Measurements from ENCODE around the gene SMIM41.

SMIM41 gene

DNA sequence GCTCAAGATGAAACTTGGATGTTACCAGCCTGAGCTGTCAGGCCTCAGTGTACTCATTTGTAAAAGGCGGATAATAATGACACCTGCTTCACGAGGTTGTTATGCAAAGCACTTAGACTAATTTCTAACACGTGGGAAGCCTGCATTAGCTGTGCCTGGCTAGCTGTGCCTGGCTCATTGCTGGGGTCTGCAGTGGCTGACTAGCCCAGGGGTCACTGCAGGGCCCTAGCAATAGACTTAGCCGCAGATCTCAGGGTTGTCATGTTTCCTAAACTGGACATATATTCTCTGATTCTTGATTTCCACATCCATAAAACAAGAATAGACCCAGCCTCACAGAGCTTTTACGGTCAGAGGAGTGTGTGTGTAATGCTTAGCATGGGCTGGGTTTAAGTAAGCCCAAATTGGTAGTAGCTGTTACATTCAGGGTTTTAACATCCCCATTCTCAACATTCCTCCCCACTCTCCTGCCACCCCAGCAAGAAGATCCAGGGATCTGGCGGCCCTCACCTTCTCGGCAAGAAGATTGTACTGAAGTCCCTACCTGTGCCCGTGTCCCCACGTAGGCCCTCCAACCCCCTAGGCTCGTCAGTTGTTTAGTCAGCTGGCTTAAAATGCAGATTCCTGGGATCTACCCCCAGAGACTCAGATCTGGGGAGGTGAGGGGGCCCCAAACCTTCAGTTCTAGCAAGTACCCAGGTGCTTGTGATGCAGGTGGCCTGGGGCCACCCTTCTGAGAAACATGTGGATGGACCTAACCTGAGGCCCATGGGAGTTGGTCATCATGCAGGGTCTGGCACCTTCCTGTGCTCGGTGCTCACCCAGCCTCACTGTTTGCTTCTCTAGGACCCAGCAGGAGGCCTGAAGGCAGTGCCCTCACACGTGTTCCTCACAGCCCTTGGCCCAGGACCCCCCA is 19.7 kb upstream of the SMIM41 start:
- peaks cover 9% of the 10 kb centered on the region for H3K4me1 ChIP-seq (ENCODE audit: control insufficient read depth, insufficient read depth, low read length, poor library complexity, severe bottlenecking)
- no peak overlapping the region for H3K27ac ChIP-seq (ENCODE audit: low read depth, low read length, severe bottlenecking)
- 89% methylated on average over 9 to 10 of the region's 12 CpGs for WGBS, 2 experiments (ENCODE audit: insufficient coverage in 2 of 2)
- no peaks in the 10 kb centered on the region for H3K9me3 ChIP-seq (ENCODE audit: control insufficient read depth, low read length)
- H3K36me3 ChIP-seq (ENCODE audit: control insufficient read depth, insufficient read depth, low read length), result peaks cover 44% of the 10 kb centered on the region
- no peak overlapping the region for H3K4me3 ChIP-seq (ENCODE audit: extremely low read depth, insufficient read depth, low read length, poor library complexity, severe bottlenecking)

GRCh38 chr12:52060498-52061177 is 18.9 kb upstream of the SMIM41 start:
- Histone ChIP-seq H3K9me3 (ENCODE audit: control insufficient read depth, low read length) (no peaks in the 10 kb centered on the region), H3K36me3 (ENCODE audit: control insufficient read depth, insufficient read depth, low read length) (peaks cover 36% of the 10 kb centered on the region), H3K4me3 (ENCODE audit: extremely low read depth, insufficient read depth, low read length, poor library complexity, severe bottlenecking) (no peak overlapping the region), H3K4me1 (ENCODE audit: control insufficient read depth, insufficient read depth, low read length, poor library complexity, severe bottlenecking) (peaks cover 9% of the 10 kb centered on the region), H3K27ac (ENCODE audit: low read depth, low read length, severe bottlenecking) (no peak overlapping the region)
- WGBS, 2 experiments (ENCODE audit: insufficient coverage in 2 of 2), result 89 to 97% methylated on average over 10 to 12 of the region's 14 CpGs

DNA sequence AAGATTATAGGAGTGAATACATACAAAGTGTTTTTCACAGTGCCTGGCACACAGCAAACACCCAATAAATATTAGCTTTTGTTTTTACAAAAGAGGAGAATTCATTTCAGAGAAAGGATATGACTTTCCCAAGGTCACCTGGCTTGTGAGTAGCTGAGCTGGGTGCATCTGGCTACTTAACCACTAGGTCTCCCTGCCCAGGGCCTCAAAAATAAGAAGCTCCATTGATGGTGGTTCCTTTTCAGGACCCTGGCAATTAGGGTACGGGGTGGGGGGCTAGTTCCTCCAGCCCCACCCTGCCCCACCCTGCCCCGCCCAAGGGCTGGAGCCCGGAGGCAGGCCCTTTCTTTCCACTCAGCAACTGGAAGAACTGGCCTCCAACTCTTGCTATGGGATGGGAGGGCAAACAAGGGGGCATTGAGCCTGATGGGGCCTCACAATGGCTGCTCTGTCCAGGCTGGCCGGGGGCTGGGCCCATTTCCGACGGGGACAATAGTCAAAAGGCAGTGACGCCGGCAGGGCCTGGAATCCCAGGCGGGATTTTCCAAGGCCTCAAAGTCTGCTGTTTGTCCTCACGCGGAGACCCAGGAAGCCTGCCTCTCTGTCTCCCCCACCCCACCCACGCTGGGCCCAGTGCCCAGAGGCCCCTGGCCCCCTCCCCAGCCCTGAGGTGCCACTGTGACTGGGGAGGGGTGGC is 17.9 kb upstream of the SMIM41 start:
- Histone ChIP-seq H3K4me3 (ENCODE audit: extremely low read depth, insufficient read depth, low read length, poor library complexity, severe bottlenecking) (no peak overlapping the region), H3K9me3 (ENCODE audit: control insufficient read depth, low read length) (no peaks in the 10 kb centered on the region), H3K27ac (ENCODE audit: low read depth, low read length, severe bottlenecking) (peak overlapping the region; percentile 79), H3K4me1 (ENCODE audit: control insufficient read depth, insufficient read depth, low read length, poor library complexity, severe bottlenecking) (peaks cover 9% of the 10 kb centered on the region), H3K36me3 (ENCODE audit: control insufficient read depth, insufficient read depth, low read length) (peaks cover 29% of the 10 kb centered on the region)
- WGBS, 2 experiments (ENCODE audit: insufficient coverage in 2 of 2), result 62 to 95% methylated on average over 3 to 6 of the region's 12 CpGs

GRCh38 chr12:52062167-52063081 is 17.1 kb upstream of the SMIM41 start:
- Histone ChIP-seq H3K36me3 (ENCODE audit: control insufficient read depth, insufficient read depth, low read length) (peaks cover 23% of the 10 kb centered on the region), H3K27ac (ENCODE audit: low read depth, low read length, severe bottlenecking) (peak overlapping the region; percentile 79), H3K4me3 (ENCODE audit: extremely low read depth, insufficient read depth, low read length, poor library complexity, severe bottlenecking) (no peak overlapping the region), H3K9me3 (ENCODE audit: control insufficient read depth, low read length) (no peaks in the 10 kb centered on the region), H3K4me1 (ENCODE audit: control insufficient read depth, insufficient read depth, low read length, poor library complexity, severe bottlenecking) (peaks cover 9% of the 10 kb centered on the region)
- WGBS, 2 experiments (ENCODE audit: insufficient coverage in 2 of 2), result 80 to 86% methylated on average over 4 to 5 of the region's 6 CpGs

DNA sequence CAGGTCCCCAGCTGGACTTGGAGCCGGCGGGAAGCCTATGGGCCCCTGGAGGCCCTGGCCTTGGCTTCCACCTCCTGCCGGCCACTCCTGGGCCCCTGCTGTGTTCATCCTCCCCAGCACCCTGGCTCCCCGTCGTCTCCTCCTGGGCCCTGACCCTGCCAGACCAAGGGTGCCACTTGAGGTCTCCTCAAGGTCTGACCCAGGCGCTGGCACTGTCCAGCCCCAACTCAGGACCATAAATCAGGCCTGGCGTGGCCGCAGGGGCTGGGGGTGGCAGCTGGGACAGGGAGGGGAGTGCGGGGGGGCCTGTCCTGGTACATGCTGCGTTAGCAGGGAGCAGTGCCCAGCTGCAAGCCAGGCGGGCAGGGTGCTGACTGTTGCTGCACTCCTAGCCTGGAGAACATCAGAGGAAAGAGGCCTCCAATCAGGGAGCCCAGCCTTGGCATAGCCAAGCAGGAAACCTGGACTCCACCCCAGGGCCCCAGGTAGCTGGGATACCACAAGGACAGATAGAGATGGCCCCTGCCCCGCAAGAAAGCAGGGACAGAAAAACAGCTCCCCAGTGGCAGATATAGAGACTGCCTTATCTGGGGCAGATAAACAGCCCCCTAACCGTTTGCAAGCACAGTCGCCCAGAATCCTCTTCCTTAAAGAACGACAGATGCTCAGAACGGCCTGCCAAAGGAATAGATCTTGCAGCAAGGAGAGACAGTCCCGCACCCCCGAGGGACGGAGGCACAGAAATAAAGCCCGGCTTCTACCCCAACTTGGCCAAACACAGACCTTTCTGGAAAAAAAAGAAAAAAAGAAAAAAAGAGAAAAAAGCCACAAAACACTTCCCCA is 16.2 kb upstream of the SMIM41 start:
- H3K36me3 ChIP-seq (ENCODE audit: control insufficient read depth, insufficient read depth, low read length), result peaks cover 14% of the 10 kb centered on the region
- 90 to 93% methylated on average over 12 to 17 of the region's 20 CpGs for WGBS, 2 experiments (ENCODE audit: insufficient coverage in 2 of 2)
- H3K4me3 ChIP-seq (ENCODE audit: extremely low read depth, insufficient read depth, low read length, poor library complexity, severe bottlenecking), result no peak overlapping the region
- H3K4me1 ChIP-seq (ENCODE audit: control insufficient read depth, insufficient read depth, low read length, poor library complexity, severe bottlenecking), result peaks cover 9% of the 10 kb centered on the region
- no peaks in the 10 kb centered on the region for H3K9me3 ChIP-seq (ENCODE audit: control insufficient read depth, low read length)
- H3K27ac ChIP-seq (ENCODE audit: low read depth, low read length, severe bottlenecking), result no peak overlapping the region

GRCh38 chr12:52063981-52064649 is 15.4 kb upstream of the SMIM41 start:
- Histone ChIP-seq H3K4me3 (ENCODE audit: extremely low read depth, insufficient read depth, low read length, poor library complexity, severe bottlenecking) (no peak overlapping the region), H3K9me3 (ENCODE audit: control insufficient read depth, low read length) (no peaks in the 10 kb centered on the region), H3K36me3 (ENCODE audit: control insufficient read depth, insufficient read depth, low read length) (peaks cover 7% of the 10 kb centered on the region), H3K4me1 (ENCODE audit: control insufficient read depth, insufficient read depth, low read length, poor library complexity, severe bottlenecking) (peaks cover 9% of the 10 kb centered on the region), H3K27ac (ENCODE audit: low read depth, low read length, severe bottlenecking) (no peak overlapping the region)
- 86 to 89% methylated on average over 7 to 9 of the region's 12 CpGs for WGBS, 2 experiments (ENCODE audit: insufficient coverage in 2 of 2)

DNA sequence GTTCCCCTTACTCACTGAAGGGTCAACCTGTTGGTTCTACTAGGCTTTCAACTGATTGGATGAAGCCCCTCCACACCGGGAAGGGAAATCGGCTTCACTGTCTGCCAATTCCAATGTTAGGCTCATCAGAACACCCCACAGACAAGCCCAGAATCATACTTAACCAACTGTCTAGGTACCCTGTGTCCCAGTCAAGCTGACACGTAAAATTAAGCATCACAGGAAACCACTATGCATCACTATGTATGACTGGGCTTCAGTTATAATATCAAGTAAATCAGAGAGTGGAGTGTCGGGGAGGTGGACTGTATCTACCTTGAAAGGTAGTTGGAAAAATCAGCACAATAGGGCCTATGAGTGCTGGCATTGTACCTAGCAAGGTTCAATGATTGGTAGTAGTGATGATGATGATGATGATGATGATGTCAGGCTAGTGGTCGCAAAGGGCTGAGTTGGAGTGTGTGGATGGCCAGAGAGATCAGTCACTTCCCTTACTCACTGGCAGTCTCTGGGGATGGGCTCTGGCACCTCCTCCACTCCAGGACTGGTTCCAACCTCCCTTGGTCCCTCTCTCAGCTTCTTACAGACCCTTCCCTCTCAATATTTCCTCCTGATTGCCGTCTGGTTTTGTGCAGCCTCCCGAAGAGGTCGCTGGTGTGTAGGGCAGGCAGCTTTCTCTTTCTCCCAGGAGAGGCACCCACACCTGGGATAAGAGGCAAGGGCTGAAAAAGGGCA is 13.0 kb upstream of the SMIM41 start:
- 40 to 59% methylated on average over 1 to 5 of the region's 8 CpGs for WGBS, 2 experiments (ENCODE audit: insufficient coverage in 2 of 2)
- Histone ChIP-seq H3K27ac (ENCODE audit: low read depth, low read length, severe bottlenecking) (no peak overlapping the region), H3K4me1 (ENCODE audit: control insufficient read depth, insufficient read depth, low read length, poor library complexity, severe bottlenecking) (peaks cover 17% of the 10 kb centered on the region), H3K4me3 (ENCODE audit: extremely low read depth, insufficient read depth, low read length, poor library complexity, severe bottlenecking) (no peak overlapping the region), H3K9me3 (ENCODE audit: control insufficient read depth, low read length) (no peaks in the 10 kb centered on the region), H3K36me3 (ENCODE audit: control insufficient read depth, insufficient read depth, low read length) (peaks cover 5% of the 10 kb centered on the region)

DNA sequence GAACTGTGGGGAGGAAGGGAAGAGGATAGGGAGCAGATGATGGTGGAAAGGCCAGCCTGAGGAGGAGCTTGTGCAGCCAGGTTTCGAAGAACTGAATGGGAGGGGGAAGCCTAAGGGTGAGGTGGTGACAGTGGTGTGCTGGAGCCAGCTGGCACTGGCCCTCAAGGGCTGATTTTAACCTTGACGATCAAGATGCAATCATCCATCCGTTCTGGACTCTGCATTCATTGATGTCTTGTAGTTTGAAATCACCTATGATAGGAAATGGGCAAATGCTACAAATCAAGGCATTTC is 12.5 kb upstream of the SMIM41 start:
- Histone ChIP-seq H3K9me3 (ENCODE audit: control insufficient read depth, low read length) (no peaks in the 10 kb centered on the region), H3K4me1 (ENCODE audit: control insufficient read depth, insufficient read depth, low read length, poor library complexity, severe bottlenecking) (peaks cover 19% of the 10 kb centered on the region), H3K36me3 (ENCODE audit: control insufficient read depth, insufficient read depth, low read length) (peaks cover 11% of the 10 kb centered on the region), H3K4me3 (ENCODE audit: extremely low read depth, insufficient read depth, low read length, poor library complexity, severe bottlenecking) (no peak overlapping the region), H3K27ac (ENCODE audit: low read depth, low read length, severe bottlenecking) (no peak overlapping the region)
- WGBS, 2 experiments (ENCODE audit: insufficient coverage in 2 of 2), result 78% methylated on average over 2 to 3 of the region's 3 CpGs
